HCT116 (cell line): ENCODE results near the gene CATSPERB. TPM values are rescaled to one million over a fixed set of nuclear protein-coding genes. Genes with fewer than 3 reads are reported as not detected.
A peak's percentile ranks its signal among the peaks of the same experiment; 100 is the strongest.

Source experiments
- ATAC-seq: fragments of 200-7000 bp; cut with Tn5 transposase; 2 replicates; pipeline ENCODE4 v1.9.1; 2020; ENCODE audit warnings: mild to moderate bottlenecking, moderate library complexity
- BruUV-seq: library from RNA; stranded (reverse); fragments of 400-500 nt; replicated peaks from 2 replicates; lab custom pipeline; 2021; lab: Mats Ljungman, UMichigan
- CTCF ChIA-PET: fragments of 300-600 bp; sonication (Branson Sonifier 250); formaldehyde crosslinking; loops from one replicate; lab custom pipeline; 2021; ENCODE audit warnings: antibody characterized with exemption; lab: Charles Lee
- POLR2A ChIA-PET: fragments of 300-600, 350-600 bp; sonication (Branson Sonifier 250); formaldehyde crosslinking; loops from one replicate; lab custom pipeline; 2021; ENCODE audit warnings: antibody characterized with exemption; lab: Charles Lee
- RAD21 ChIA-PET, 2 experiments: fragments of 300-600 bp; sonication (Branson Sonifier 250); formaldehyde crosslinking; loops; one replicate each; lab custom pipeline; 2023; ENCODE audit warnings: low total read pairs in 2 of 2; ENCODE audit not compliant: uncharacterized antibody in 2 of 2, unreplicated experiment in 2 of 2, low non-redundant PET in 1 of 2; lab: Charles Lee
- DNase-seq: peaks from one replicate; pipeline ENCODE4 v3.0.0-alpha.2; 2010; ENCODE audit warnings: low read depth, low spot score
- H2AFZ ChIP-seq: fragments of 200-600 bp; shearing (Covaris generic), sonication (generic); 2 replicates; pipeline ENCODE4 v1.6.1; 2017; ENCODE audit warnings: low read depth, mixed run types, mixed read lengths, antibody characterized with exemption, low read length; ENCODE audit not compliant: poor library complexity, severe bottlenecking
- H3K27ac ChIP-seq: 2 replicates; pipeline ENCODE4 v1.5.1; 2012; ENCODE audit warnings: low read depth, low read length
- H3K27me3 ChIP-seq: fragments of 200-600 bp; sonication (generic); 2 replicates; pipeline ENCODE4 v1.6.1; 2016; ENCODE audit warnings: mixed run types, low read length, mixed read lengths; ENCODE audit not compliant: insufficient read depth
- H3K36me3 ChIP-seq, 2 experiments: fragments of 200-500 bp in 1 of 2; fragments of 200-600 bp in 1 of 2; sonication (Bioruptor generic) in 1 of 2; sonication (generic) in 1 of 2; 2 replicates each; pipeline versions ENCODE4 v1.5.1 to v1.6.1; 2014 to 2016; ENCODE audit warnings: low read length in 2 of 2, inconsistent platforms in 1 of 2, mixed read lengths in 1 of 2, mixed run types in 1 of 2; ENCODE audit not compliant: insufficient read depth in 2 of 2, control insufficient read depth in 1 of 2
- H3K4me1 ChIP-seq, 2 experiments: fragments of 200-600 bp in 1 of 2; sonication (generic) in 1 of 2; 2 replicates each; pipeline versions ENCODE4 v1.5.1 to v1.6.1; 2012 to 2017; ENCODE audit warnings: low read length in 2 of 2, inconsistent platforms in 1 of 2, mild to moderate bottlenecking in 1 of 2, mixed read lengths in 1 of 2, mixed run types in 1 of 2, moderate library complexity in 1 of 2; ENCODE audit not compliant: insufficient read depth in 2 of 2, control insufficient read depth in 1 of 2
- H3K4me2 ChIP-seq: fragments of 200-600 bp; sonication (generic); 2 replicates; pipeline ENCODE4 v1.6.1; 2017; ENCODE audit warnings: mixed run types, low read length, mixed read lengths
- H3K4me3 ChIP-seq, 2 experiments: fragments of 200-600 bp in 1 of 2; sonication (generic) in 1 of 2; replicated peaks in 1 of 2; 2 replicates each; pipeline ENCODE4 v1.5.1; 2011 to 2016; ENCODE audit warnings: low read length in 2 of 2, control low read depth in 1 of 2, low read depth in 1 of 2, mild to moderate bottlenecking in 1 of 2, mixed read lengths in 1 of 2, mixed run types in 1 of 2
- H3K79me2 ChIP-seq: fragments of 200-600 bp; sonication (generic); 2 replicates; pipeline ENCODE4 v1.6.1; 2017; ENCODE audit warnings: mild to moderate bottlenecking, mixed run types, low read length, moderate library complexity, mixed read lengths; ENCODE audit not compliant: insufficient read depth
- H3K9ac ChIP-seq: fragments of 200-600 bp; sonication (generic); 2 replicates; pipeline ENCODE4 v1.6.1; 2016; ENCODE audit warnings: low read length, mixed read lengths
- H3K9me2 ChIP-seq: fragments of 200-600 bp; sonication (generic), shearing (Covaris generic); 2 replicates; pipeline ENCODE4 v1.6.1; 2017; ENCODE audit warnings: mixed run types, mild to moderate bottlenecking, moderate library complexity; ENCODE audit not compliant: insufficient read depth
- H3K9me3 ChIP-seq, 2 experiments: fragments of 200-500 bp in 1 of 2; fragments of 200-600 bp in 1 of 2; sonication (Bioruptor generic) in 1 of 2; sonication (generic) in 1 of 2; 2 replicates each; pipeline ENCODE4 v1.6.1; 2014 to 2017; ENCODE audit warnings: low read length in 2 of 2, mixed read lengths in 2 of 2, inconsistent platforms in 1 of 2, low read depth in 1 of 2, mild to moderate bottlenecking in 1 of 2, mixed run types in 1 of 2, moderate library complexity in 1 of 2; ENCODE audit not compliant: control insufficient read depth in 1 of 2, insufficient read depth in 1 of 2
- H4K20me1 ChIP-seq: fragments of 200-600 bp; sonication (generic), shearing (Covaris generic); 2 replicates; pipeline ENCODE4 v1.6.1; 2017; ENCODE audit warnings: mixed run types, mild to moderate bottlenecking, moderate library complexity; ENCODE audit not compliant: insufficient read depth
- CBX3 ChIP-seq: IDR thresholded peaks from 2 replicates; pipeline ENCODE4 v1.6.1; 2012; ENCODE audit warnings: low read depth
- ELF1 ChIP-seq: IDR thresholded peaks from 2 replicates; pipeline ENCODE4 v1.6.1; 2012; ENCODE audit warnings: low read depth, borderline replicate concordance
- EZH2 ChIP-seq: fragments of 200-600 bp; sonication (generic); IDR thresholded peaks from 2 replicates; pipeline ENCODE4 v1.6.1; 2017; ENCODE audit warnings: antibody characterized with exemption, mixed run types
- JUND ChIP-seq: IDR thresholded peaks from 2 replicates; pipeline ENCODE4 v1.6.1; 2012
- POLR2AphosphoS5 ChIP-seq: IDR thresholded peaks from 2 replicates; pipeline ENCODE4 v1.6.1; 2011; ENCODE audit warnings: mild to moderate bottlenecking, low read depth, low read length, moderate library complexity
- RAD21 ChIP-seq: IDR thresholded peaks from 2 replicates; pipeline ENCODE4 v1.6.1; 2012; ENCODE audit warnings: low read depth, mild to moderate bottlenecking
- SRF ChIP-seq: IDR thresholded peaks from 2 replicates; pipeline ENCODE4 v1.6.1; 2012; ENCODE audit warnings: low read depth
- ZFX ChIP-seq: fragments of 450-650 bp; IDR thresholded peaks from 2 replicates; pipeline ENCODE4 v1.6.1; 2017
- intact Hi-C: fragments of 100-400 bp; cut with micrococcal nuclease; formaldehyde crosslinking; loops from 2 replicates; pipeline ENCODE4 v1.10.0; 2022
- total RNA-seq: library from RNA; stranded (reverse); gene quantifications from one replicate; pipeline ENCODE4 v1.2.1, GENCODE V29; 2021; ENCODE audit not compliant: unreplicated experiment

Gene CATSPERB
- total RNA-seq, 1 experiment from 2014 or later: 0.74 TPM

DNA sequence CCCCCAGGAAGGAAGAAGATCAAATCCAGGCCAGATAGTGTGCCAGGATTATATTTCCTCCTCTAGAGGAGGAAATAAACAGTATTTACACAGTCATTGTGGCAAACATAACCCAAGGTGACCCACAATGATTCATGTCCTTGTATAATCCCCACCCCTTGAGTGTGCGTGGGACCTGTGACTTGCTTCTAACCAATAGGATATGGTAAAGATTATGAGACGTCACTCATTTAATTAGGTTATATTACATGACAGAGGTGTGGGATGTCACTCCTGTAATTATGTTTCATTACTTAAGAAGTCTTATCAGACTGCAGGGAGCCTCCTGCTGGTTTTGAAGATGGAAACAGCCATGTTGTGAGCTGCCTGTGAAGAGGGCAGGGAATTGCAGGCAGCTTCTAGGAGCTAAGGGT lies 12.2 kb upstream of the CATSPERB start:
- H3K9ac ChIP-seq: no peak overlapping the region

GRCh38 chr14:91743305-91743653 lies 11.4 kb upstream of the CATSPERB start:
- no peak for ATAC-seq
- Histone ChIP-seq H3K9me2 (no peaks in the 10 kb centered on the region), H4K20me1 (no peaks in the 10 kb centered on the region), H3K9me3 (no peaks in the 10 kb centered on the region), H3K4me1 (no peaks in the 10 kb centered on the region), H3K4me3 (no peak overlapping the region), H3K36me3 (no peaks in the 10 kb centered on the region), H3K27me3 (no peaks in the 10 kb centered on the region), H3K79me2 (no peaks in the 10 kb centered on the region), H2AFZ (no peak overlapping the region), H3K9ac (no peak overlapping the region), H3K4me2 (no peak overlapping the region), H3K27ac (no peak overlapping the region)
- CTCF ChIA-PET: no interaction called here
- BruUV-seq: no TSS peak
- POLR2A ChIA-PET: no interaction called here
- DNase-seq: no peak
- TF ChIP-seq RAD21 (no peak), SRF (no peak), JUND (no peak), EZH2 (no peak), CBX3 (no peak)
- intact Hi-C loops: no loop called here
- RAD21 ChIA-PET: no interaction called here

More for the DNA sequence above, 12.2 kb upstream of the CATSPERB start:
- no peaks in the 10 kb centered on the region for H3K79me2 ChIP-seq
- H3K4me3 ChIP-seq: no peak overlapping the region
- CTCF ChIA-PET: no interaction called here
- H3K9me2 ChIP-seq: no peaks in the 10 kb centered on the region
- TF ChIP-seq ELF1 (no peak), ZFX (no peak), JUND (no peak), POLR2AphosphoS5 (no peak), CBX3 (no peak)
- no peaks in the 10 kb centered on the region for H3K4me1 ChIP-seq
- intact Hi-C loops: no loop called here
- no TSS peak for BruUV-seq
- peak; percentile 6 for DNase-seq
- no peaks in the 10 kb centered on the region for H3K27me3 ChIP-seq
- H3K4me2 ChIP-seq: no peak overlapping the region
- no peak overlapping the region for H2AFZ ChIP-seq
- H4K20me1 ChIP-seq: no peaks in the 10 kb centered on the region
- no peaks in the 10 kb centered on the region for H3K36me3 ChIP-seq
- ATAC-seq: no peak
- H3K9me3 ChIP-seq: no peaks in the 10 kb centered on the region
- H3K27ac ChIP-seq: no peak overlapping the region
- RAD21 ChIA-PET: no interaction called here
- POLR2A ChIA-PET: no interaction called here
